Testis (tissue), 2 donors: Measurements from ENCODE around the gene CFAP46.

ENCODE experiments used
- CTCF ChIP-seq, 3 experiments: fragments of 450-650 bp in 2 of 3; fragments of 200-600 bp in 1 of 3; sonication (generic) in 1 of 3; IDR thresholded peaks; one replicate each; pipeline ENCODE4 v1.5.1; 2016 to 2019; ENCODE audit warnings: antibody characterized with exemption in 3 of 3, mild to moderate bottlenecking in 2 of 3, moderate library complexity in 1 of 3
- POLR2A ChIP-seq: fragments of 450-650 bp; IDR thresholded peaks from one replicate; pipeline ENCODE4 v1.6.1; 2017; ENCODE audit warnings: antibody characterized with exemption, mild to moderate bottlenecking, moderate library complexity

DNA sequence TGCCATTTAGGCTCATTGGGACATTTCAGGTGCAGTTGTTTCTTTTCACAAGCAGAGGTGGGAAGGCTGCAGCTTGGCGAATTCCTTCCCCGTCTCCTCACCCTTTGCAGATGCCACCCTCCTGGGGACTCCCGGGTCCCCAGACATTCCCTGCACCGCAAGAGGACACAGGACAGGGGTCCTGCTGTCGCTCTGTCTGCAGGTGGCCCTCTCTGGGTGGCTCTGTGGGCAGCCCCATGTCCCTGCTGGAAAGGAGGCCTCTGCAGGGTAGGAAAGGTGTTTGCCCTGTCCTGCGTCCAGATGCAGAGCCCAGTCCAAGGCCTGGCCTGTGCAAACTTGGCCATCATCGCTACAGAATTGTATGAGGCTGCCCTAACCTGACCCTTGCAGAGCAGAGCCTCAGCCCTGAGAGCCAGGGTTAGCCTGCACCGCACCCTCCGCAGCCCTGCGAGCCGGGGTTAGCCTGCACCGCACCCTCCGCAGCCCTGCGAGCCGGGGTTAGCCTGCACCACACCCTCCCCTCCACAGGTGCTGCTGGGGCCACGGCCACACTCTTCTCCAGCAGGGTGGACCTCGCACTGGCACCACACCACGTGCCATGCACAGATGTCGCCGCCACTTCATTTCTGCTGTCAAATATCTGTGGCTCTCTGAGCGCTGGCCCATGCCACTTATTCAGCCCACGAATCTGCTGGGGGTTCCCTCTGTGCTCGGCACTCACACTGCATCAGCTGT lies 61.0 kb downstream of the CFAP46 start:
- TF ChIP-seq CTCF (IDR thresholded peaks at IDR 0.05) (no peak), POLR2A (no peak)
